Gastroesophageal sphincter (tissue), 4 donors: ENCODE results near the gene NDUFS6. TPM values are rescaled to one million over a fixed set of nuclear protein-coding genes. Genes with fewer than 3 reads are reported as not detected.
"Not testable (repeated sequence)": the region's sequence is repeated elsewhere in the genome, so short reads cannot be mapped to it uniquely, and the experiment has no call there.

Experiments used
- ATAC-seq: fragments of 150-250 bp; one replicate; pipeline ENCODE4 v1.9.1; 2016; ENCODE audit warnings: mild to moderate bottlenecking, moderate library complexity
- H3K27ac ChIP-seq, 4 donors: fragments of 200-600 bp; sonication (generic) in 3 of 4; 1 replicate in 3 of 4; 2 replicates in 1 of 4; pipeline ENCODE4 v1.5.1; 2016 to 2019
- H3K27me3 ChIP-seq: fragments of 200-600 bp; sonication (generic); one replicate; pipeline ENCODE4 v1.5.1; 2019
- H3K36me3 ChIP-seq, 2 donors: fragments of 200-600 bp; sonication (generic); one replicate each; pipeline ENCODE4 v1.5.1; 2019; ENCODE audit warnings: control low read depth in 1 of 2
- H3K4me1 ChIP-seq, 3 donors: fragments of 200-600 bp; sonication (generic); 1 replicate in 2 of 3; 2 replicates in 1 of 3; pipeline ENCODE4 v1.5.1; 2016 to 2019; ENCODE audit warnings: control low read depth in 2 of 3
- H3K4me3 ChIP-seq, 2 donors: fragments of 200-600 bp; sonication (generic); one replicate each; pipeline ENCODE4 v1.5.1; 2019; ENCODE audit warnings: mild to moderate bottlenecking in 1 of 2, moderate library complexity in 1 of 2
- H3K9me3 ChIP-seq, 3 donors: fragments of 200-600 bp; sonication (generic); one replicate each; pipeline ENCODE4 v1.5.1; 2017 to 2019; ENCODE audit warnings: control low read depth in 2 of 3
- EP300 ChIP-seq: sonication (generic); formaldehyde crosslinking; IDR thresholded peaks from one replicate; pipeline ENCODE4 v1.6.1; 2017; ENCODE audit warnings: antibody characterized with exemption, mild to moderate bottlenecking
- POLR2A ChIP-seq, 2 donors: fragments of 450-650 bp; IDR thresholded peaks; one replicate each; pipeline ENCODE4 v1.6.1; 2017; ENCODE audit warnings: antibody characterized with exemption in 2 of 2, mild to moderate bottlenecking in 2 of 2, moderate library complexity in 1 of 2
- POLR2AphosphoS5 ChIP-seq: sonication (generic); formaldehyde crosslinking; IDR thresholded peaks from one replicate; pipeline ENCODE4 v1.6.1; 2017; ENCODE audit warnings: antibody characterized with exemption
- WGBS, 2 donors: methylation state at CpG; one replicate each; pipeline ENCODE4 v1.1.5; 2018; ENCODE audit warnings: low coverage in 1 of 2; 5-methylcytosine and 5-hydroxymethylcytosine counted together
- total RNA-seq, 4 donors: library from RNA; depleted of rRNA; stranded (reverse); fragments of >200 nt; gene quantifications; one replicate each; pipeline ENCODE4 v1.1.0, GENCODE V29; 2016
- TF ChIP-seq, protein P1 (sequence below), 4 experiments: fragments of 200-600 bp in 2 of 4; fragments of 450-650 bp in 2 of 4; sonication (generic) in 1 of 4; IDR thresholded peaks; one replicate each; pipeline ENCODE4 v1.5.1; 2017 to 2019; ENCODE audit warnings: antibody characterized with exemption in 4 of 4, mild to moderate bottlenecking in 2 of 4, moderate library complexity in 2 of 4

Gene NDUFS6
- total RNA-seq, 4 donors from 2014 or later: 44.6 to 82.9 (median 51.6) TPM

DNA sequence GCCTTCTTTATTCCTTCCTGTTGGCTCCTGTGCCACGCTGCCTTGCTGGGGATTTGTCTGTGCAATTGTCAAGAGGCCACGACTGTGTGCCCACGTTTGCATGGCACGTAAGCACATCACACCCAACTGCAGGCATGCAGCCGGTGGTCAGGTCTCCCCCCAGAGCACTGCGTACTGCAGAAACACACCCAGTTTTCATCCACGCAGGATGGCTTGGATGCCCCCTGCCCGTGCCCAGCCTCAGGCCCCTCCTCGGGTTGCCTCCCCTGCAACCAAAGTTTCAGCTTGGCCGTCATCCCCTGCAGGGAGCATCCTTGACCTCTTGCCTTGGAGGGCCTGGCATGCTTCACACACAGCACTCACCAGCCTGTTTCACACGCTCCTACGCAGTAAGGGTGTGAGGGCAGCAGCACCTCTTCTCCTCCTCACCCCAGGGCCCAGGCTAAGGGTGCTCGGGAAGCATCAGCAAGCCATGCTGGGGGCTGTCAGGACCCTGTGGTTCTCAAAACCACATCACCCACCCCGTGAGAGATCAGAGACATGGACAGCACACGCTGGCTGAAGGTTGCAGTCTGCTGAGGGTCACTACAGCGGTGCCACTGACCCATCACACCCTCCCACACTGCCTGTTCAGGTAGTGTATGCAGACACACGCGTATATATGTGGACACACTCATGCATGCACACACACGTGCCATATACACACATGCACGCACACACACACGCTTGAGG is 4.7 kb upstream of the NDUFS6 start:
- no peaks in the 10 kb centered on the region for H3K27me3 ChIP-seq
- WGBS, 2 donors: 89 to 91% methylated on average over 3 to 13 of the region's 21 CpGs

DNA sequence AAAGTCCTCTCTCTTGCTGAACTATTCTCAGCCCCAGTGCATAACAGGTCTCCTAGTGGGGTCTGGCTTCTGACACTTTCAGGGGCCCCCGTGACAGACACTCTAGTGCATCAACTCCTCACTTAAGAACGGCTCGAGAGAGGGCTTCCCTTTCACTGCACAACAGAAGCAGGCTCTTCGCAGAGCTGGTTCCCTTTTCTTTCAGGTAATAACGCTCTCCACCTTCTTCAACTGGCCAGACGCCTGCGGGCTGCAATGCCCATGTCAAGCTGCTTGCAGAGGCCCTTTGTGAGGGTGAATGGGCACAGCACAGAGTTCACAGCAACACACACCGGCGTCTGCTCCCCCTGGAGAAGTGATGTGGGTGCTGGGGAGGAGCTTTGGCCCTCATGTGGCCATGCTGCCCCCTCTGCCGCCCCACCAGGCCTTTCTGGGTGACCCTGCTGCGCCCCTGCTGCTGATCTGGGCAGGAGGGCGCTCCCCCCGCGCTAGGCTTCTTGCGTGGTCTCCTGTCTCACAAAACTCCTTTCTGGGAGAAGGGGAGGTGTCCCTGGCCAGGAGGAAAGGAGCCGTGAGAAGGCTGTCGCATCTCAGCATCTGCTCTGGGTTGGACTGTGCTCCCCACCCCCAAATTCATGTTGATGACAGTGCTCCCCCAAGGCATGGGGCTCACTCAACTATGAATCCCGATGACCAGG is 4.0 kb upstream of the NDUFS6 start:
- 88% methylated on average over 2 of the region's 18 CpGs; no CpG with 5 or more reads in 1 of the 2 donors for WGBS, 2 donors
- Histone ChIP-seq H3K9me3 (no peaks in the 10 kb centered on the region), H3K27ac (no peak overlapping the region)

More for the DNA sequence above, 4.7 kb upstream of the NDUFS6 start:
- Histone ChIP-seq H3K4me3 (no peak overlapping the region), H3K9me3 (no peaks in the 10 kb centered on the region), H3K36me3 (peaks cover 0 to 33% of the 10 kb centered on the region in 2 donors), H3K4me1 (peaks cover 0 to 37% (median 10%) of the 10 kb centered on the region in 3 donors), H3K27ac (no peak overlapping the region)
- no peak for ATAC-seq
- TF ChIP-seq POLR2A (IDR thresholded peaks at IDR 0.05) (no peak), EP300 (no peak), POLR2AphosphoS5 (no peak)
- TF ChIP-seq, protein P1, sequence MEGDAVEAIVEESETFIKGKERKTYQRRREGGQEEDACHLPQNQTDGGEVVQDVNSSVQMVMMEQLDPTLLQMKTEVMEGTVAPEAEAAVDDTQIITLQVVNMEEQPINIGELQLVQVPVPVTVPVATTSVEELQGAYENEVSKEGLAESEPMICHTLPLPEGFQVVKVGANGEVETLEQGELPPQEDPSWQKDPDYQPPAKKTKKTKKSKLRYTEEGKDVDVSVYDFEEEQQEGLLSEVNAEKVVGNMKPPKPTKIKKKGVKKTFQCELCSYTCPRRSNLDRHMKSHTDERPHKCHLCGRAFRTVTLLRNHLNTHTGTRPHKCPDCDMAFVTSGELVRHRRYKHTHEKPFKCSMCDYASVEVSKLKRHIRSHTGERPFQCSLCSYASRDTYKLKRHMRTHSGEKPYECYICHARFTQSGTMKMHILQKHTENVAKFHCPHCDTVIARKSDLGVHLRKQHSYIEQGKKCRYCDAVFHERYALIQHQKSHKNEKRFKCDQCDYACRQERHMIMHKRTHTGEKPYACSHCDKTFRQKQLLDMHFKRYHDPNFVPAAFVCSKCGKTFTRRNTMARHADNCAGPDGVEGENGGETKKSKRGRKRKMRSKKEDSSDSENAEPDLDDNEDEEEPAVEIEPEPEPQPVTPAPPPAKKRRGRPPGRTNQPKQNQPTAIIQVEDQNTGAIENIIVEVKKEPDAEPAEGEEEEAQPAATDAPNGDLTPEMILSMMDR (IDR thresholded peaks at IDR 0.05): no peak

DNA sequence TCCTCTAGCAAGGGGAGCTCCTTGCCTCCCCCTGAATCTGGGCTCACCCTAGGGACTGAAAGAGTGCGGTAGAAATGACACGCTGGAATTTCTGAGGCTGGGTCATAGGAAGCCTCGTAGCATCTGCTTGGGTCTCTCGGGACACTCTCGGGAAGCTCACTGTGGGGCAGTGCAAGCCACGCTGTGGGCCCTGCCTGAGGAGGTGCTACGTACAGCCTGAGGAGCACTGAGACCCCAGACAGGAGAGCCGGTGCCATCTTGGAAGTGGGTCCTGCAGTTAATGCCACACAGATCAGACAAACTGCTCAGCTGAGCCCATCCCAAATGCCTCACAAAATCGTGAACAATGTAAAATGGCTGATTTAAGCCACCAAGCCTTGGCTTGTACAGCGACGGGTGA is 3.4 kb upstream of the NDUFS6 start:
- Histone ChIP-seq H3K36me3 (peaks cover 0 to 38% of the 10 kb centered on the region in 2 donors), H3K4me1 (peaks cover 0 to 50% (median 13%) of the 10 kb centered on the region in 3 donors), H3K27ac (no peak overlapping the region), H3K27me3 (no peaks in the 10 kb centered on the region), H3K9me3 (no peaks in the 10 kb centered on the region), H3K4me3 (no peak overlapping the region)
- TF ChIP-seq POLR2A (IDR thresholded peaks at IDR 0.05) (no peak), EP300 (no peak)
- 94% methylated on average over 5 of the region's 11 CpGs; no CpG with 5 or more reads in 1 of the 2 donors for WGBS, 2 donors
- no peak for ATAC-seq

More for the DNA sequence above, 4.0 kb upstream of the NDUFS6 start:
- no peaks in the 10 kb centered on the region for H3K27me3 ChIP-seq
- ATAC-seq: no peak
- peaks cover 0 to 33% of the 10 kb centered on the region in 2 donors for H3K36me3 ChIP-seq
- TF ChIP-seq EP300: no peak
- TF ChIP-seq, protein P1 (IDR thresholded peaks at IDR 0.05): no peak
- TF ChIP-seq POLR2AphosphoS5: no peak
- TF ChIP-seq POLR2A (IDR thresholded peaks at IDR 0.05): no peak
- peaks cover 0 to 44% (median 13%) of the 10 kb centered on the region in 3 donors for H3K4me1 ChIP-seq
- no peak overlapping the region for H3K4me3 ChIP-seq

DNA sequence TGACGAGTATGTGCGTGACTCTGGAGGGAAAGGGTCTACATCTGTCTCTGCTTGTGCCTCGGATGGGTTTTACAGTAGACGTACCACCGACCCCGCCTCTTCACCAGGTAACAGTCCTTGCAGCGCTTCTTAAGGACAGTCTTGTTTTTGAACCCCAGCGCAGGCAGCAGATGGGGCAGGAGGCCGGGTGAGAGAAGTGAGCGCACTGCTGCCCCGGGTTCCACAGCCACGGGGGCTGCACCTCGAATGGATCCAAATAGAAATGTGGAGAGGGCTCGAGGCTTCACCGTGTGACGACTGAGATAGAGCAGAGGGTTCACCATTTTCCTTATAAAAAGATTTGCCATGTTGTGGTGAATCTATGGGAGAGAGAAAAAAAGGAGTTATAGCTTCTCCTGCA is 2.6 kb upstream of the NDUFS6 start:
- peaks cover 0 to 45% of the 10 kb centered on the region in 2 donors for H3K36me3 ChIP-seq
- not testable (repeated sequence) for H3K9me3 ChIP-seq, H3K27me3 ChIP-seq, ATAC-seq
- H3K4me3 ChIP-seq: peak overlapping the region; percentile 97 to 99
- peak overlapping the region in 1 of 4 donors; percentile 89 for H3K27ac ChIP-seq
- peaks cover 0 to 56% (median 13%) of the 10 kb centered on the region in 3 donors for H3K4me1 ChIP-seq
- 73 to 95% methylated on average over 6 of the region's 16 CpGs for WGBS, 2 donors

DNA sequence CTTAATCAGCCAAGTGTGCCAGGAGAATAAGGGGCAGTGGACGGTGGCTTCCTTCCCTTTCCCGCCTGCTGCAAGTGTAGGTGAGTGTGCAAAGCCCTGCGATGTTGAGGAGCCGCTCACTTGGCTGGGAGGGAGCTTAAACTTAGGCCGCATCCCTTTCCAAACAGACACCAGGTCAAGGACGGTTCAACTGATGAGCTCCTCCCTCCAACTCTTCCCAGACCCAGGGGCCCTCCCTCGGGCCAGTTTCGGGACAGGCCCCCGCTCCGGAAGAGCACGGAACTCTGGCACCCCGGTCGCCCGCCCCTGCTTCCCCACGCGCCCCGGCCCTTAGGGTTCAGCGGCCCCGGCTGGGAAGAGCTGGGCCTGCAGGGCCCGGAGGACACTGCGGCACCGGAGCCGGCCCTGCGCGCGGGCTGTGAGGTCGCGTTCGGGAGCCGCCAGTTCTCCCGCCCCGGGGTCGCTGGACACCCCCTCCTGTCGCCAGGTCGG is 2.1 kb upstream of the NDUFS6 start:
- ATAC-seq: peak; percentile 17
- no peaks in the 10 kb centered on the region for H3K27me3 ChIP-seq
- H3K9me3 ChIP-seq: no peaks in the 10 kb centered on the region
- WGBS, 2 donors: no CpG with 5 or more reads among the region's 35 CpGs
- peak overlapping the region; percentile 2 to 89 (median 82) for H3K27ac ChIP-seq
- peak overlapping the region; percentile 97 to 99 for H3K4me3 ChIP-seq
- peaks cover 0 to 62% (median 13%) of the 10 kb centered on the region in 3 donors for H3K4me1 ChIP-seq
- TF ChIP-seq EP300: no peak
- TF ChIP-seq POLR2A (IDR thresholded peaks at IDR 0.05): no peak
- no peak for TF ChIP-seq POLR2AphosphoS5
- TF ChIP-seq, protein P1 (IDR thresholded peaks at IDR 0.05): no peak
- peaks cover 0 to 51% of the 10 kb centered on the region in 2 donors for H3K36me3 ChIP-seq
